Putamen (tissue), 1 donor: ENCODE measurements around the gene WNT10A.
A peak's percentile ranks its signal among the peaks of the same experiment; 100 is the strongest.

ENCODE experiments used
- DNase-seq: peaks from one replicate; pipeline ENCODE4 v3.0.0-alpha.2; 2016; ENCODE audit warnings: low spot score

The WNT10A gene

GRCh38 chr2:218893349-218894150, 12.9 kb downstream of the WNT10A start:
- no peak for DNase-seq

- DNase-seq: no peak
These were observed 13.7 kb downstream of the WNT10A start for GRCh38 chr2:218894151-218894879.

GRCh38 chr2:218894880-218895157, 14.2 kb downstream of the WNT10A start:
- no peak for DNase-seq

GRCh38 chr2:218895326-218895725, 14.7 kb downstream of the WNT10A start:
- no peak for DNase-seq

- DNase-seq: no peak
These were observed 15.3 kb downstream of the WNT10A start for GRCh38 chr2:218895759-218896500.

GRCh38 chr2:218896501-218897393, 16.1 kb downstream of the WNT10A start:
- DNase-seq: no peak

- DNase-seq: no peak
These were observed 16.9 kb downstream of the WNT10A start for GRCh38 chr2:218897394-218898108.

- peak; percentile 57 for DNase-seq
These were observed 17.6 kb downstream of the WNT10A start for GRCh38 chr2:218898109-218898878.

GRCh38 chr2:218899147-218899546, 18.5 kb downstream of the WNT10A start:
- DNase-seq: no peak

GRCh38 chr2:218902427-218902826, 21.8 kb downstream of the WNT10A start:
- DNase-seq: no peak

GRCh38 chr2:218904176-218904575, 23.5 kb downstream of the WNT10A start:
- DNase-seq: no peak

- DNase-seq: peak; percentile 72
These were observed 28.3 kb downstream of the WNT10A start for GRCh38 chr2:218908721-218909619.

- DNase-seq: no peak
These were observed 30.1 kb downstream of the WNT10A start for GRCh38 chr2:218910741-218911140.

- no peak for DNase-seq
These were observed 39.9 kb downstream of the WNT10A start for GRCh38 chr2:218920504-218920903.

GRCh38 chr2:218924757-218925156, 44.1 kb downstream of the WNT10A start:
- DNase-seq: no peak

- no peak for DNase-seq
These were observed 44.8 kb downstream of the WNT10A start for GRCh38 chr2:218925434-218925833.

- DNase-seq: no peak
These were observed 46.8 kb downstream of the WNT10A start for GRCh38 chr2:218927422-218927821.

GRCh38 chr2:218927876-218928275, 47.2 kb downstream of the WNT10A start:
- peak; percentile 57 for DNase-seq

- peak; percentile 17 for DNase-seq
These were observed 49.8 kb downstream of the WNT10A start for GRCh38 chr2:218930488-218930887.
